GM21390 (cell line): ENCODE results near the gene PEAK1.

Experiments
- ATAC-seq: cut with Tn5 transposase; IDR thresholded peaks from one replicate; pipeline ENCODE4 v1.9.1; 2021; ENCODE audit not compliant: unreplicated experiment

The PEAK1 gene

DNA sequence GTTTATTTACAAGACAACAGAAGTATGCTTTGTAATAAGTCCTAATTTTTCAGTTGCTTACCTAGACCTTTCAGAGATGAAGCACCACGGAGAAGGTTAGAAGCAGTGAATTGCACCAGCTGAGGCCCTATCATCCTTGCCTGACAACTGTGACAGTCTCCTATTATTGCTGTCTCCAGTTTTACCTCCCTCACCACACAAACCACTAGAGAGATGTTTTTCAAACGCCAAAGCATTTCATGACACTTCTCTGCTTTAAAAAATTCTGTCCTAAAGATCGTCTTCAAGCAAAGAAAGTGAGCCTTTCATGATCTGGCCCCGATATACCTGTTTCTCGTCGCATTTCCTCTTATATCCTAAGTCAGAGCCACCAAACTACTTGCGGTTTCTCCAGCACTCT is 276.7 kb downstream of the PEAK1 start:
- ATAC-seq: no peak

GRCh38 chr15:77140220-77140619 is 279.7 kb downstream of the PEAK1 start:
- no peak for ATAC-seq

GRCh38 chr15:77139312-77139711 is 280.6 kb downstream of the PEAK1 start:
- ATAC-seq: no peak

DNA sequence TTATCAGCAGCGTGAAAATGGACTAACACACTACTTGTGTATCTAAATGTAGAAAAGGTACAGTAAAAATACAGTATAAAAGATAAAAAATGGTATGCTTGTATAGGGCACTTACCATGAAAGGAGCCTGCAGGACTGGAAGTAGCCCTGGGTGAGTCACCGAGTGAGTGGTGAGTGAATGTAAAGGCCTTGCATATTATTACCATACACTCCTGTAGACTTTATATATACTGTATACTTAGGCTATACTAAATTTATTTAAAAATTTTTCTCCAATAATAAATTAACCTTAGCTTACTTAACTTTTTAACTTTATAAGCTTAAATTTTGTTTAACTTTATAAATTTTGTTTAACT is 281.8 kb downstream of the PEAK1 start:
- ATAC-seq: no peak

DNA sequence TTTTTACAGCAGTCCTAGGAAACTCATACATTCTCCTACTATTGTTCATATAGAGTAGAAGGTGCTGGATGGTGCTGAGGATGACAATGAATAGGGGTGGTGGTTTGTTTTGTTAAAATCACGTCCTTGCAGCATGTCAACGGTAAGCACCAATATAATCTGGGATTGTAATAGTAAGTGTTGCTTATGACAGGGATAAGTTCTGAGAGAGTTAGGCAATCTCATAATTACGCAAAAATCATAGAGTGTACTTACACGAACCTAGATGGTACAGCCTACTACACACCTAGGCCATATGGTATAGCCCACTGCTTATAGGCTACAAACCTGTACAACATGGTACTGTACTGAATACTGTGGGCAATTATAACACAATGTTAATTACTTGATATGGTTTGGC is 284.7 kb downstream of the PEAK1 start:
- ATAC-seq: no peak

- ATAC-seq: no peak
Measured at GRCh38 chr15:77130315-77130930, 289.5 kb downstream of the PEAK1 start.

DNA sequence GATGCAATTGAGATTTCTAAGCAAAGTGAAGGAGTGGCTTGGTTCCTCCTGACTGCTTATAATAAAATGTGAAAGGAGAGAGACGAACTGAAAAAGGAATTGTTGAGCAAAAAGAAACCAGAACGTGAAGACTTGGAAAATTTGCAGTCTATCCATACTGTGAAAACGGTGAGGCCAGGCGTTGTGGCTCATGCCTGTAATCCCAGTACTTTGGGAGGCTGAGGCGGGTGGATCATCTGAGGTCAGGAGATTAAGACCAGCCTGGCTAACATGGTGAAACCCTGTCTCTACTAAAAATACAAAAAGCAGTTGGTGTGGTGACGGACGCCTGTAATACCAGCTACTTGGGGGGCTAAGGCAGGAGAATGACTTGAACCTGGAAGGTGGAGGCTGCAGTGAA is 292.3 kb downstream of the PEAK1 start:
- no peak for ATAC-seq

DNA sequence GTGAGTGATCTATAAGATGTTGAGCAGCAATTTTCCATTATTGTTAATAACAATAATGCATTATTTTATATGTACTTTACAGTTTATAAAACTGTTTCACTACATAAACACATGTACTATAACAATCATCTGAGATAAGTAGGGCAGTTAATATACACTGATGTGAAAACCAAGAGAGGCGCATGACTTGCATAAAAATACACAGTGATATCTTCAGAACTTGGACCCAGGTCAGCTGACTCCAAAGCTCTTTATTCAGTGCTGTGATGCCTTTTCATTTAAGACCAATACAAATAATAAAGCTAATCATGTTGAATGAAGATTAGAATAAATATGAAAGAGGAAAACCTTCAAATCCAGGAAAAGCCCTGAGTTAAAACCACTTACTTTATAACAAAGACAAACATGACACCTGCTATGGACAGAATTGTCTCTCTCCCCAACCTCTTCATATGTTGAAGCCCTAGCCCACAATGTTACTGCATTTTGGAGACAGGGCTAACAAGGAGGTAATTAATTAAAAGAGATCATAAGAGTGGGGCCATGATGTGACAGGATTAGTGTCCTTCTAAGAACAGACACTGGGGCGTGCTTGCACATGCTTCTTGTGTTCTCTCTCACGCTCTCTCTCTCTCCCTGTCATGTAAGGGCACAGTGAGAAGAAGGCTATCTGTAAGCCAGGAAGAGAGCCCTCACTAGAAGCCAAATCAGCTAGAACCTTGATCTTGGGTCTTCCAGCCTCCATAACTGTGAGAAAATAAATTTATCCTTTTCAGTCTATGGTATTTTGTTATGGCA is 293.2 kb downstream of the PEAK1 start:
- ATAC-seq: no peak

- ATAC-seq: no peak
Measured at GRCh38 chr15:77123854-77124253, 296.1 kb downstream of the PEAK1 start.

GRCh38 chr15:77122576-77122975 is 297.3 kb downstream of the PEAK1 start:
- no peak for ATAC-seq

GRCh38 chr15:77121599-77121998 is 298.3 kb downstream of the PEAK1 start:
- no peak for ATAC-seq

- ATAC-seq: no peak
Measured at GRCh38 chr15:77120576-77120975, 299.3 kb downstream of the PEAK1 start.

- ATAC-seq: no peak
Measured at GRCh38 chr15:77119446-77119845, 300.5 kb downstream of the PEAK1 start.

DNA sequence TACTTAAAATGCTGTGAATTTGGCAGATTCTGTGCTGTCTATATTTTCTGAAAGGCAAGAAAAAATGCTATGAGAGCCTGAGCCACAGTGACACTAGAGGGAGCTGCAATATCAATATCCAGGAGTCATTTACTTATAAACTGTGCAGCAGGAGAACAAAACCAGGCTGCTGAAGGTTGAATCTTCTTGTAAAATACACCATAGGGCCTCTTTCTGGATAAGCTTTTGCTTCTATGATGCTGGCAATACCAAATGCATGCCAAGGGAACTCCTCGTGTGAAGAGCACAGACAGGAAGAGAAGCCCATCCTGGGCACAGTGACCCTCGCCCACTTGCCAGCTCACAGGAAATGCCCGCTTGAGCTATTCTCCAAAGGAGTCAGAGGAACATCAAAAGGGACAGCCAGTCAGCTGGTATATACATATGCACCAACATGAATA is 301.0 kb downstream of the PEAK1 start:
- ATAC-seq: no peak

DNA sequence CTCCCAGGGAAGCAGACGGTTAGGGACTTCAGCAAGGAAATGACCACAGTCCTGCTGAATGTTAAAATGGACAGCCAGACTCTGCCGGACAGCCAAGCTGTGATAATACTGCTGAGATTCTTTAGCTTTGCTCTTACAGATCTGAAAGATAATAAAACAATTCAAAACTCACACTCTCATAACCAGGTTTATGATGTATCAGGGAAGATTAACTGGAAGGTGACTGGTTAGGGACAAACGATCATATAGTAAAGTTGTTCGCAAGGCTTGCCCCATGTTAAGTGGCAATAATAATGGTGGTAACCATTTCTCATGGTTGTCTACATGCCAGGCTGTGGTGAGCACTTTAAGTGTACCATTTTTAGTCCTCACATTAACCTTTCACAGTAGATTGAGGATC is 304.7 kb downstream of the PEAK1 start:
- no peak for ATAC-seq

DNA sequence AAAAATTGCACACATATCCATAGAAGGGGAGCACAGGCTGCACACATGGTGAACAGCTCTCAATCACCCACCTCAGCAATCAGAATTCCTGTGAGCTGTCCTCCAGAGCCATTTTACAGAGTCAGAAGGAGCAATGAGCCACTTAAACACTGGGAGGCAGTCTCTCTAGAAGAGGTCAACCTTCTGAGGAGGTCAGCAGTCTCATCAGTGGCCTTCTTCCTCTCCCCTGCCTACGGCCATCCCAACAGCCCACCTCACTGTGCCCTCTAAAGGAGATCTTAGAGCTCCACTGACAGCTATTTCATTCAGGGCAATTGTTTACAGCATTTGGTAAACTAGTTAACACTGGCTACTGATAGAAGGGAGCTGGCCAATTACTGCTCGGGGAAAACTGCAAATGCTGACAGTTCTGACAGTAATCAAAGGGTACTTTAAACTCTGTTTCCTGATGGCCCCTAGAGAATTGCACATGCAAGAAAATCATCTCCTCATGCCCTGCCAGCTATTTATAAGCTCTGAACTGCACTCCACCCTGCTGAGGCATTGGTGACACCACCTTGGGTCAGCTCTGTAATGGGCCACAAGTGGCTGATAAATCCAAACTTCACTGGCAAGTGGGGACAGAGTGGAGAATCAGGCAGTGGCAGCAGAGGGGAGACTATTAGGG is 306.9 kb downstream of the PEAK1 start:
- no peak for ATAC-seq

DNA sequence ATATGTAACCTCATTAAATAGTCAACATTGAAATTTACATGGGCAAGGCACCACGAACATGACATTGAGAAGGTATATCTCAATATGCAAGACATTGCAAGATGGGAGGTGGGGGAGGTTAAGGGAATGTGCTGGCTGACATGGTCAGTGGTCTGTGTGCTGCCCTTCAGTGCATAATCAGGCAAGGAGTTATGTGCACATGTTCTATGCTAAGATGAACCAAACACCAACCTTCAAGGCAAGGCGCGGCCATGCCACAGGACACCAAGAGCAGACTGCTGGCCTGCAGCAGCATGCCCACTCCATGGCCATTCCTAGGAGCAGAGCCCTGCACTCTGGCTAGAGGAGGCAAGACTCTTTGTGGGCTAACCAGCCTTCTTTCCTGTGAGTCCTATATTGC is 308.1 kb downstream of the PEAK1 start:
- ATAC-seq: no peak

DNA sequence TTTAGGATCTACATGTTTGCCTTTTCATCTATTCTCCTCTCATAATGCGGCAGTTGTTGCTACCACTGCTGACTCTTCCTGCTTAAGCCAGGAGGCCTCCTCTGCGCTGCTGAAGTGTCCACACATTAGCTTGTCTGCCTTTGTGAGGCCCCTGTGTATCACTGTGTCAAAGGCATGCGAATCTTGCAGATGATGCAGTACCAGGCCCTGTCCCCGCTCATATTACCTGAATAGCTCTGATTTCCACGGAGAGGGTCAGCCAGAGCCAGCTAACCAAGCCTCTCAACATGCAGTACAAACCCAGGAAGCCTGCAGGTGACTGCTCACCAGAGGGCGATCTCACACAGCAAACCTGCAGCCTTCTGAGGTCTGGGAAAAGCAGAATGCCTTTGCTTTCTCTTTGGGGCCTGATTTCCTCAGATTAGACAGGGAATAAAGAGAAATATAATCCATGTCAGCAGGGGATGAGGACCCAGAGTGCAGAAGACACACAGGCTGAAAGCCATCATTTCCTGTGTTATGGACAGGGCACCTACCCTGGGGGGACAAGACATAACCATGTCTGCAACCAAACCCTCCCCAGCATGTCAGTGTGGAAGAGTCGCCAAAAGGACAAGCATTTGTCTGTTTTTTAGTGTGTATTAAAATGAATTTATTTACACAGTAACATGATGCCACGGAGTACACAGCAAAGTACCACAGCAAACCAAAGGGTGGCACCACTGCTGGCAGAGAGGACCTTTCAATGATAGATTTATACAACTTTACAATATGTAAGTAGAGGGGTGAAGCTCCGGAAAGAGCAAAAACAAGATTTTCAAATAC is 312.2 kb downstream of the PEAK1 start:
- no peak for ATAC-seq

- no peak for ATAC-seq
Measured at GRCh38 chr15:77107068-77107467, 312.8 kb downstream of the PEAK1 start.

- ATAC-seq: no peak
Measured at GRCh38 chr15:77104155-77104554, 315.7 kb downstream of the PEAK1 start.

DNA sequence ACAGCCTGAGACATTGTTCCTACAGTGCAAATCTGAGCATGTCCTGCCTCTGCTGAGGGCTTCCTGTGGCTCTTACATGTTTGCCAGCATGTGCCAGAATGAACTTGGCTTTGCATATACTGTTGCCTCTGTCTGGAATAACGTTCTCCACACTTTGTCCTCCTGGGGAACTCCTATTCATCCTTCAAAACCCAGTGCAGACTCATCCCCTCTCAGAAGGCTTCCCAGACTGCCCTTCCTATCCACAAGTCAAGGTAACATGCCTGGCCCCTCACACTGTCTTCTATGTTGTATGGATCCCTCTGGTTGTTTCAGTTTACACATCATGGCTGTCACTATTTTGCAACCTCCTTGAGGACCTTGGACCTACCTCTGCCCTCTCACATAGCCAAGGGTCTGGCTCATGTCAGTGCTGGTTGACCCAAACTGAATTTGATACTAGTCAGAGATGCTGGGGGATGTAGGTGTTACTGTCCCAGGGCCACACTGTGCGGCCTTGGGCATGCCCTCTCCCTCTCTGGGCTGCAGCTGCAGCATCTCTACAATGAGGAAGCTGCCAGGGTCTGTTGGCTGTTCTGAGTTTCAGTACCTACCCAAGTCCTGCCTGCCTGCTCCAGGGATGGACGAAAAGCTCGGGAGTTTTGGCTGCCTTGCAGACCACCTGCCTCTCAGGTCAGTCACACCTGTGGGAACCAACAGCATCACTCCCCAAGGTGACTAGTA is 320.0 kb downstream of the PEAK1 start:
- ATAC-seq: no peak
